GM19463 (cell line): ENCODE measurements around the gene RBBP8NL.

Experiments used
- ATAC-seq: cut with Tn5 transposase; IDR thresholded peaks from one replicate; pipeline ENCODE4 v1.9.1; 2021; ENCODE audit warnings: mild to moderate bottlenecking, moderate library complexity; ENCODE audit not compliant: unreplicated experiment

The RBBP8NL gene

GRCh38 chr20:62422636-62423325, 4.6 kb downstream of the RBBP8NL start:
- ATAC-seq: no peak

GRCh38 chr20:62421716-62421990, 5.7 kb downstream of the RBBP8NL start:
- ATAC-seq: no peak

DNA sequence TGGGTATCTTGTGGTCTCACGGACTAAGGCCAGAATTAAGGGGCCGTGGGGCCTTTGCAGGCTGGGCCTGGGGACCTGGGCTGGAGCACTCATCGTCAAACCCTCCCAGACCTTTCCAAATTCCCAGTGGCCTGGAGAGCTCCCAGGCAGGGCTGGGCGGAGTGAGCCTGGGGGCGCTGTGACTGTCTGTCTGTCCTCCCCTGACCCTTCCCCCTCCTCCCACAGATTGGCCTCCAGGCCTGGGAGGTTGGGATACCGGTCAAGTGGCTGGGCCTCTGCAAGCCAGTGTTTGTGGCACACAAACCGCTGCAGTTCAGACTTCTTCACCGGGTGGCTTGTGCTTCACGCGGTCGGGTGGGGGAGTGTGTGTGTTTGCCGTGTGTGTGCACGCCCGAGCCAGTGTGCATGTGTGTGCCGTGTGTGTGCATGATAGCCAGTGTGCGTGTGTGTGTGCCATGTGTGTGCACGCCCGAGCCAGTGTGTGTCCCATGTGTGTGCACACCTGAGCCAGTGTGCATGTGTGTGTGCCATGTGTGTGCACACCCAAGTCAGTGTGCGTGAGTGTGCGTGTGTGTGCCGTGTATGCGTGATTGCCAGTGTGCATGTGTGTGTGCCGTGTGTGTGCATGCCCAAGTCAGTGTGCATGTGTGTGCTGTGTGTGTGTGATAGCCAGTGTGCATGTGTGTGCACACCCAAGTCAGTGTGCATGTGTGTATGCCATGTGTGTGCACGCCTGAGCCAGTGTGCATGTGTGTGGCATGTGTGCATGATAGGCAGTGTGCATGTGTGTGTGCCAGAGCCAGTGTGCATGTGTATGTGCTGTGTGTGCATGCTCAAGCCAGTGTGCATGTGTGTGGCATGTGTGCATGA, 6.3 kb downstream of the RBBP8NL start:
- no peak for ATAC-seq

DNA sequence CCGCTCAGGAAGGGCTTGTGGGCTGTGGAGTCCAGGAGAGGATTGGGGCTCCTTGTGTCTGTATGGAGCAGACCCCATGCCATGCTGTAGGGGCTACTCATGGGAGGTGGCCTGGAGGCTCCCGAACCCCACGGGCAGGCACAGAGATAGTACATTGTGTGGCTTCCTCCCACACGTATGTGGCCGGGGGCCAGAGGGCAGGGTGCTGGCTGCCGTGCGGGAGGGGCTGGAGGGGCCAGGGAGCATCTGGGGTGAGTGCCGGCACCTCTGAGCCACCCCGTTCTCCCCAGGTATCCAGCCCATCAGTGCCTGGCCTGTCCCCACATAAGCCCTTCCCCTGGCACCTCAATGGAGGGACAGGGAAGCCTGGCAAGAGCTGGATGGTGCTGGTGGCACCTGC, 7.6 kb downstream of the RBBP8NL start:
- no peak for ATAC-seq

DNA sequence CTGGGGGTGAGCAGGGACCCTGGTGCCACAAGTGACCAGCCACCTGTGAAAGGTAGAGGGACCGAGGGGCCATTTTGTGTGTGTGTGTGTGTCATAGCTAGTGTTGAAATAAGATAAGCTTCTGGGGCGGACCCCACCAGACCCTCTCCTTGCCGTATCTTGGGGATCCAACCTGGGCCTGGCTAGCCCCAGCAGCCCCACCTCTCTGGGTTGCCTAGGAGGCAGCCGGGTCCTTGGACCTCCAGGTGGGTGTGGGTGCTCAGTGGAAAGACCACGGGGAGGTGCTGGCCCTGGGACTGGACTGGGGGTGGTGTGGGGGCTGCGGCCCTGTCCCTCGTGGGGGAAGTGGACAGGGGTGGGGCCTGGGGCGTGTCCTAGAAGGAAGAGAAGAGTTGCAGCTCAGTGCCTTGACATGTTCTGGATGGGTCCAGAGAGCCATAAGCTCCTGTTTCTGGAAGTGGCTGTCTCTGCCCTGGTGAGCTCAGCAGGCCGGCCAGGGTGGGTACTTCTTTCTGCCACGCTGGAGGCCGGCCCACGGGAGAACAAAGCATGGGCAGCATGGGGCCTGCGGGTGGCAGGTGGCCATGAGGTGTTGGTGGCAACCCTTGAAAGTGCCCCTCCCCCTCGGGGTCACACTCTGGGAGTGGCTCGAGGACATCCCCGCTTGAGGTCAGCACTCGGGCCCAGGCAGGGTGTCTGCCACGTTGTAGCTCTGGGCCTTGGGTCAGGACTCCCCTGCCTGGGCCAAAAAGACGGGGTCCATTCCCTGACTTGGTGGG, 8.4 kb downstream of the RBBP8NL start:
- no peak for ATAC-seq

DNA sequence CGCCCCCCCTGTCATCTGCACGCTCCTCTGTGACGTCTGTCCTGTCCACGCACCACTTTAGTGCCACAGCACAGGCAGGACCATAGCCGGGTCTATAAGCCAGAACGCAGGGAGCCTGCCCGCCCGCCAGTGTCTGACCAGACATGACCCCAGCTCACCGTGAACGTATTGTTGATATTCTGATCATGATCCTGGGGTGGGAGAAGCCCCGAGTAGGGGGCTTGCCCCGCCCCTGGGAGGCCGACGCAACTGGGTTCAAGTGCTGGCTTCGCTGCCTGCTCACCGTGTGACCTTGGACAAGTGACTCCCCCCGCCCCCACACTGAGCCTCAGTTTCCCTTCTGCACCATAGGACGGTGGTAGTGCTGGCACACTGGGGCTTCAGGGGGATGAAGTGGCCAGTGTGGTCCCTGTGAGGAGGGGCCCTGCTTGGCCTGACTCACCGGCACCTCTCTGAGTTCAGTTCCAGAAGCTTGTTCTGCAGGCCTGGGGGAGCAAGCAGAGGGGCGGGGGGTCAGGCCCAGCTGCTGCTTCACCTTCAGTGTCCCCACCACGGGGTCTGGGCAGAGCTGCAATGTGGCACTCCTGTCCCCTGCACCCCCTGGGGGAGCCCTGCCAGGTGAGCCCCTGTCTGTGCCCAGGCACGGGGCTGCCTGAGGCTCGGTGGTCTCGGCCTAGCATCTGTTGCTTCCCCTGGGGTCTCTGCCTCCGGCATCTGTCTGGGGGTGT, 9.2 kb downstream of the RBBP8NL start:
- ATAC-seq: no peak

DNA sequence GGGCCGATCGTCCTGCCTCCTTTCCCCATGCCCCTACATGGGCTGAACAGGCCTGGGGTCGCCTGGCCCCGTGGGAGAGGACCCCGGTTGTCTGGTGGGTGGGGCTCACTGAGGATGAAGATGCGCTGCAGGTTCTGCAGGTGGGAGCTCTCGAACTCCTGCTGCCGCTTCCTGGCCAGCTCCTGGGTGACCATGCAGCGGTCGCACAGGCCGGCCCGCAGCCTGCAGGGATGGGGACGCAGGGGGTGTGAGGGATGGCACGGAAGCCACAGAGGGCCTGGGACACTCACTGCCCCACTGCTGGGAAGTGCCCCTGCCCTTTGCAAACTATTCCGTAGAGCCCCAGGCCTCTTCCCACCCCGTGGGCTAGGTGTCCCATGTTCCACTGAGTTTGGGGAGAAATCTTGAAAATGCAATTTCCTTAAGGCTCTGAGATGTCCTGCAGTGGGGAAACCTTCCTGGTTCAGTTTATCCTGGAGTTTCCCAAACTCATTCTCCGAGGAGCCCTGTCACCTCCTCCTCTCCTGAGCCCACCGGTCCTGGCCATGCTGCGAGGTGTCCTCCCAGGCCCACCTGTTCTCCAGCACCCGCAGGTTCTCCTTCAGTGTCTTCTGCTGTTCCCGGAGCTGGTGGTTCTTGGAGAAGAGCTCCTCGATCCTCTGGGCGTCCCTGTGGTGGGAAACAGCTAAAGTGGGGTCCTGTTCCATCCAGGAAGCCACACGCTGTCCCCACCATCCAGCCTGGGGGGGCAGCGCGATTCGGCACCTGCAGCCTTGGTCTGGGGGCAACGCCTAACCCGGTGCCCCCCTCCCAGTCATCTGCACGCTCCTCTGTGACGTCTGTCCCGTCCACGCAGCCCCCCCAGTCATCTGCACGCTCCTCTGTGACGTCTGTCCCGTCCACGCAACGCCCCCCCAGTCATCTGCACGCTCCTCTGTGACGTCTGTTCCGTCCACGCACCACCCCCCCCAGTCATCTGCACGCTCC, 10.4 kb downstream of the RBBP8NL start:
- no peak for ATAC-seq

DNA sequence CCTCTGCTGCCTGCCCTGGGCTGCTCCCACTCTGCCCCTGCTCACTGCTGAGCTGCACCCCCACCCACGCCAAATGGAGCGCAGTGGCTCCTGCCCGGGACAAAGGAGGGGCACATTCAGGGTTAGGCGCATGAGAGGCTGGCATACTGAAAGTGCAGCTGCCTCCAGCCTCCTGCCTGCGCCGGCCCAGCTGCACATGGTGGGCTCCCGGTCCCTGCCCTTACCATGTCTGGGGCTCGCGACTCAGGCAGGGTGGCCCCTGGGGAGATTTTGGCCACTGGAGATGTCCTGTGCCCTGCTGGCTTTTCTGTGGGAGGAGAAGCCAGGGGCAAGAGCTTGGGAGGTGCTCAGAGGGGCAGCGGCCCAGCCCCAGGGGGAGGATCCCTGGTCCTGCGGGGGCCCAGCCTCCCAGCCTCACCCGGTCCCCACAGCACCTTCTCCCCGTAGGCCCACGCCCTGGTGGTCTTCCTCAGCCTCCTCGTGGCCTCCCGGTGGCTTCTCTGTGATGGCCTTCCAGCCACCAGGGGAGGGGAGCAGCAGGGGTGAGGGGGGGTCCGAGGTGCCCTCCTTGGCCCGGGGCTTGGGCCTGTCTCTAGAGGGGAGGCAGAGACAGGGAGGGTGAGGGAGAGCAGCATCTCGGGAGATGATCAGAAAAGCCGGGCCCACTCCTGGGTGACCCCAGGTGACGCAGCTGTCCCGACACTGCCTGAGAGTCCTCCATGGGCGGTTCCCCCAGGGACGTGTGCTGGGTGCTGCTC, 11.8 kb downstream of the RBBP8NL start:
- ATAC-seq: no peak

DNA sequence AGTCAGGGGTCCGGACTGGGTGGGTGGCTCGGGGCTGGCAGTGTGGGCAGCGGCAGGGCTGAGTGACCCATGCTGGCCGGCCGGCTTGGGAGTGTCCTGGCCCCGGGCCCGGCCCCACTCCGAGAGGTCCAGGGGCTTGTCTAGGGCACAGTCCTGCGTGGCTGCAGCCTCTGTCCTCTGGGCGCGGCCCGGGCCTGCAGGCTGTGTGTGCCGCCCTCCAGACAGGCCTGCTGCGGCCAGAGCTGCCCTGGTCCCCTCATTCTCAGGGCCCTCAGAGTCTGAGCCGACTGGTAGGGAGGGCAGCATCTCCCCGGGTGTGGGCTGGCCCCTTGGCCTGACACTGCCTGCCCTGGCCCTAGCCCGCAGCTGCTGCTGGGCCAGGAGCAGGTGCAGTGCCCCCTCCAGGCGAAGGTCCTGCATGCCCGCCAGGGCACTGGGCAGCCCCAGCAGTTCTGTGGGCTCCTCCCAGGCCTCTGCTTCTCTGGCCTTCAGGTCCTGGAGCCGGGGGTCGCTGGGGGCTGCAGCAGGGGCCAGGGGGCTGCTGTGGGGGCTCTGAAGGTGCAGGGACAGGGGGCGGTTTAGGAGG, 13.3 kb downstream of the RBBP8NL start:
- ATAC-seq: no peak

DNA sequence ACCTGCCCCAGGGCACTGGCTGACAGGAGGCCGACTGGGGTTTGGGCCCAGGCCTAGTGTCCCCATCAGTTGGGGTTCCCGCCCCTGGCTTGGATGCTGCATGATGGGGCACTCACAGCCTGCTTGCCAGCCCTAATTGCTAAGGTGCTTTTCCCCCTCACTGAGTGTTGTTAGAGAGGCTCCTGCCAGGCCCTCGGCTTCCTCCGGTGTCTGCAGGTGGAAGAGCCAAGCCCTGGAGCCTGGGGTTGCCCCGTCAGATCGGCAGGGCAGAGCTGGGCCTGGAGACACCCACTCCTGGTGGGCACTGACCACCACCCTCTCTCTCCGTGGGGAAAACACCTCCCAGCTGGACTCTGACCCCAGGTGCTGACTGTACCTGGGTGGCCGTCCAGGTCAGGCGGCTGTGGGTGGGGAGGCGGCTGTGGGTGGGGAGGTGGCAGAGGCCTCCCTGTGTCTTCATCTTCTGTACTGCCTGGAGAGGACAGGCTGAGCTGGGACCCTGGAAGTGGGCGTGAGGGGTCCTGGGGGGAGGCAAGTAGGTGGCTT, 14.2 kb downstream of the RBBP8NL start:
- ATAC-seq: no peak

- no peak for ATAC-seq
These were observed 14.9 kb downstream of the RBBP8NL start for GRCh38 chr20:62412194-62413024.

DNA sequence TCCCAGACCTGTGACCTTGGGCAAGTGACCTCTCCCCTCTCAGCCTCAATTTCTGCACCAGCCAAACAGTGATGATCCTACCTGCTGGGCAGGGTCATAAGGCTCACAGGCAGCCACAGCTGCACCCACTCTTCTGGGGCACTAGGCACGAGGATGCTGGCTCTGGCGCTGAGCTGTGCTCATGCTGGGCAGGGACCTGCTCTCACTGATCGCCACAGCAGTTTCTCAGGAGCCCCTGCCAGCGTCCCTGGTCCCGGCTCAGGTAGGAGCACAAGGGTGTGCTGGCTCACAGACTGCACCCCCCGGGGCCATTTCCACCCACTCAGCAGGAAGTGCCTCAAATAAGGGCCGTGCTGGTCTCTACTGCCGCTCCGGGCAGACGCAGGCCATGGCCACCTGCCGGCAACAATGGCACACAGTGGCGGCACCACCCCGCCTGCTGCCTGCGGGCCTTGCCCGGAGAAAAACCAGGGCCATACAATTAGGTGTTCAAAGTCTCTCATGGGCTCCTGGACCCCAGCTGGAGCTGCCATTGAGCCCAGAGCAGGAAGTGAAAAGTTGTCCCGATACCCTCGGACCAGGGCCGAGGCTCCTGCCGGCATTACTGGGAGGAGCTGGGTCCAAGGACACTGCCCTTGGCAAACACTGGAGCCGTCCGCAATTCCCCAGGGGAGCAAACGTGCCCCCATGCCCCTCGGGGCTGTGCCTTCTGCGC, 15.7 kb downstream of the RBBP8NL start:
- ATAC-seq: no peak

- ATAC-seq: no peak
These were observed 16.4 kb downstream of the RBBP8NL start for GRCh38 chr20:62410746-62411478.

DNA sequence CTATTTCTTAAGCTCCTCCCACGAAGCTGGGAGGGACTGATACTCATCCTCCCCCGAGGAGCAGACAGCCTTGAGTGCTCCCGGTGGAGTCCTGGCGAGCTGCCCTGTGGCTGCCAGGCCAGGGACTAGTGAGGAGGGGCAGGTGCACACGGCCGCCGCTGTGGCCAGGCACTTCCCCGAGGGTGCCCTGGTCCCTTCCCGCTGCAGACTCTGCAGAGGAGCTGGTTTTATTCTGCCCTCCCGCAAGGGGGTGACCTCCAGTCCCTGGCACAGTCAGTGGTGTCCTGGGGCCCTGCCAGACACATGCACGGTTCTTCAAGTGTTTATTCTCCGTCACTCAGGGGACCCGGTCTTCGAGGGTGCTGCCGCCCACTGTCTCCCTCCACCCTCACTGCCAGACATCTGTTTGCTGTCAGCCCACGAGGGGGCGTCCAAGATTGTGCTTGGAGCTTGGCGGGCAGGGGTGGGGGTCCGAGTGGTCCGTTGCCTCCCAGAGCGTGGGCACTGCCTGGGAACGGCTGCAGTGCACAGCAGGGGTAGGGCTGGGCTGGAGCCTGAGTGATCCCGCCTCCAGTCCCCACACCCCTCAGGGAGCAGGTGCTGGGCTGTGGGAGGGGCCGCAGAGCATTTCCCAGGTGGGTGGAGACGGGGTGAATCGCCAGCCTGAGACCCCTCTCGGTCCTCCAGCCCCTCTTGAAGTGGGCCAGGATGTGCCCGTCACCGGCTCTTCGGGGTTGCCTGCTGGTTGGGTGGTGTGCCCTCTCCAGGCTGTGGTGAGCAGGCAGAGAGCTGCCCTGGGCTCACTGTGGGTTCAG, 17.2 kb downstream of the RBBP8NL start:
- ATAC-seq: no peak

GRCh38 chr20:62409086-62409853, 18.1 kb downstream of the RBBP8NL start:
- ATAC-seq: no peak
